GM23248 (cell line): ENCODE data around the gene ATE1. TPM values are rescaled to one million over a fixed set of nuclear protein-coding genes. Genes with fewer than 3 reads are reported as not detected.

Experiments used
- DNase-seq: peaks from one replicate; pipeline ENCODE4 v3.0.0-alpha.2; 2015
- H2AFZ ChIP-seq: fragments of 200-600 bp; sonication (generic); 2 replicates; pipeline ENCODE4 v1.6.1; 2016; ENCODE audit warnings: antibody characterized with exemption
- H3F3A ChIP-seq: fragments of 200-600 bp; sonication (generic); 2 replicates; pipeline ENCODE4 v1.6.1; 2016; ENCODE audit warnings: mild to moderate bottlenecking, antibody characterized with exemption, mixed run types; ENCODE audit not compliant: insufficient read depth
- H3K27ac ChIP-seq: fragments of 200-600 bp; sonication (generic); 2 replicates; pipeline ENCODE4 v1.5.1; 2016; ENCODE audit warnings: mild to moderate bottlenecking
- H3K27me3 ChIP-seq: fragments of 200-600 bp; sonication (generic); replicated peaks from 2 replicates; pipeline ENCODE4 v1.6.1; 2016; ENCODE audit warnings: mild to moderate bottlenecking; ENCODE audit not compliant: insufficient read depth
- H3K36me3 ChIP-seq: fragments of 200-600 bp; sonication (generic); 2 replicates; pipeline ENCODE4 v1.6.1; 2016; ENCODE audit warnings: low read depth, mild to moderate bottlenecking
- H3K4me1 ChIP-seq: fragments of 200-600 bp; sonication (generic); 2 replicates; pipeline ENCODE4 v1.6.1; 2016; ENCODE audit warnings: mild to moderate bottlenecking; ENCODE audit not compliant: insufficient read depth
- H3K4me2 ChIP-seq: fragments of 200-600 bp; sonication (generic); one replicate; pipeline ENCODE4 v1.6.1; 2016; ENCODE audit warnings: mild to moderate bottlenecking; ENCODE audit not compliant: unreplicated experiment
- H3K4me3 ChIP-seq: fragments of 200-600 bp; sonication (generic); 2 replicates; pipeline ENCODE4 v1.5.1; 2016; ENCODE audit warnings: mild to moderate bottlenecking
- H3K79me2 ChIP-seq: fragments of 200-600 bp; sonication (generic); 2 replicates; pipeline ENCODE4 v1.6.1; 2016; ENCODE audit warnings: mild to moderate bottlenecking; ENCODE audit not compliant: insufficient read depth
- H3K9ac ChIP-seq: fragments of 200-600 bp; sonication (generic); 2 replicates; pipeline ENCODE4 v1.6.1; 2016; ENCODE audit warnings: mild to moderate bottlenecking
- H3K9me2 ChIP-seq: fragments of 200-600 bp; sonication (generic); 2 replicates; pipeline ENCODE4 v1.6.1; 2016; ENCODE audit warnings: mixed run types, mild to moderate bottlenecking, moderate library complexity; ENCODE audit not compliant: insufficient read depth
- H3K9me3 ChIP-seq: fragments of 200-600 bp; sonication (generic); one replicate; pipeline ENCODE4 v1.6.1; 2017; ENCODE audit warnings: low read depth
- H4K20me1 ChIP-seq: fragments of 200-600 bp; sonication (generic); 2 replicates; pipeline ENCODE4 v1.6.0; 2016; ENCODE audit not compliant: insufficient read depth
- EZH2 ChIP-seq: fragments of 200-600 bp; sonication (generic); IDR thresholded peaks from 2 replicates; pipeline ENCODE4 v1.6.1; 2018; ENCODE audit warnings: antibody characterized with exemption, mild to moderate bottlenecking; ENCODE audit not compliant: insufficient read depth, poor library complexity, severe bottlenecking
- EZH2phosphoT487 ChIP-seq: fragments of 200-600 bp; sonication (generic); IDR thresholded peaks from 2 replicates; pipeline ENCODE4 v1.6.1; 2018; ENCODE audit warnings: antibody characterized with exemption, moderate library complexity, mild to moderate bottlenecking, low read depth; ENCODE audit not compliant: insufficient read depth
- WGBS, 2 experiments: methylation state at CpG; one replicate each; pipeline ENCODE4 v1.1.6; 2015 to 2017; ENCODE audit warnings: low lambda C conversion rate in 2 of 2, low coverage in 1 of 2; ENCODE audit errors: missing lambda C conversion rate in 2 of 2; 5-methylcytosine and 5-hydroxymethylcytosine counted together
- in situ Hi-C: fragments of 300-500 bp; cut with MboI; formaldehyde crosslinking; loops from 2 replicates; pipeline ENCODE4 v1.15.0; 2020
- polyA plus RNA-seq: library from polyadenylated mRNA; unstranded; fragments of >200 nt; fragmentation: Nextera tagmentation; extraction: Ambion mirVana; gene quantifications from 2 replicates; pipeline ENCODE4 v1.2.1, GENCODE V29; 2016
- total RNA-seq: library from RNA; depleted of rRNA; stranded (reverse); fragments of >200 nt; shearing (Covaris generic); gene quantifications from 2 replicates; pipeline ENCODE4 v1.2.3, GENCODE V29; 2014

ATE1 gene
- total and polyA plus RNA-seq, 2 experiments from 2014 or later: 14.8 to 19.1 TPM

- Histone ChIP-seq H3K4me1 (no peaks in the 10 kb centered on the region), H3K9me2 (no peaks in the 10 kb centered on the region), H4K20me1 (no peaks in the 10 kb centered on the region), H3K27me3 (no peaks in the 10 kb centered on the region), H3K79me2 (no peaks in the 10 kb centered on the region), H3K9ac (no peak overlapping the region), H3K36me3 (no peaks in the 10 kb centered on the region), H3K4me2 (no peak overlapping the region), H3K27ac (no peak overlapping the region), H3K4me3 (no peak overlapping the region), H3K9me3 (no peaks in the 10 kb centered on the region), H3F3A (no peaks in the 10 kb centered on the region), H2AFZ (no peak overlapping the region)
- WGBS, 2 experiments: 61 to 69% methylated on average over 7 of the region's 7 CpGs
- TF ChIP-seq EZH2 (no peak), EZH2phosphoT487 (no peak)
- in situ Hi-C loops: no loop called here
- DNase-seq: no peak
Observed at GRCh38 chr10:121710971-121711370, 216.9 kb downstream of the ATE1 start.

GRCh38 chr10:121710207-121710606, 217.6 kb downstream of the ATE1 start:
- no peak for DNase-seq
- no peaks in the 10 kb centered on the region for H3K9me3 ChIP-seq
- no peaks in the 10 kb centered on the region for H3K36me3 ChIP-seq
- 69 to 74% methylated on average over 9 of the region's 9 CpGs for WGBS, 2 experiments
- H3F3A ChIP-seq: no peaks in the 10 kb centered on the region
- no peak overlapping the region for H2AFZ ChIP-seq
- in situ Hi-C loops: no loop called here
- no peak overlapping the region for H3K9ac ChIP-seq
- no peaks in the 10 kb centered on the region for H3K27me3 ChIP-seq
- no peaks in the 10 kb centered on the region for H3K4me1 ChIP-seq
- H3K79me2 ChIP-seq: no peaks in the 10 kb centered on the region
- TF ChIP-seq EZH2 (no peak), EZH2phosphoT487 (no peak)
- H3K9me2 ChIP-seq: no peaks in the 10 kb centered on the region
- H4K20me1 ChIP-seq: no peaks in the 10 kb centered on the region
- H3K4me3 ChIP-seq: no peak overlapping the region
- no peak overlapping the region for H3K4me2 ChIP-seq
- H3K27ac ChIP-seq: no peak overlapping the region

- H3K9me3 ChIP-seq: no peaks in the 10 kb centered on the region
- H3K4me3 ChIP-seq: no peak overlapping the region
- H3K27me3 ChIP-seq: no peaks in the 10 kb centered on the region
- WGBS, 2 experiments: 74 to 77% methylated on average over 9 of the region's 9 CpGs
- no peak overlapping the region for H3K4me2 ChIP-seq
- no peaks in the 10 kb centered on the region for H3K36me3 ChIP-seq
- H3K4me1 ChIP-seq: no peaks in the 10 kb centered on the region
- no peak overlapping the region for H3K9ac ChIP-seq
- no peaks in the 10 kb centered on the region for H3F3A ChIP-seq
- no peak overlapping the region for H2AFZ ChIP-seq
- TF ChIP-seq EZH2phosphoT487 (no peak), EZH2 (no peak)
- no peaks in the 10 kb centered on the region for H4K20me1 ChIP-seq
- no peak overlapping the region for H3K27ac ChIP-seq
- no peak for DNase-seq
- H3K79me2 ChIP-seq: no peaks in the 10 kb centered on the region
- in situ Hi-C loops: no loop called here
- no peaks in the 10 kb centered on the region for H3K9me2 ChIP-seq
Observed at GRCh38 chr10:121709675-121710073, 218.2 kb downstream of the ATE1 start.

GRCh38 chr10:121708728-121709674, 218.8 kb downstream of the ATE1 start:
- Histone ChIP-seq H3K27ac (no peak overlapping the region), H3K4me2 (no peak overlapping the region), H3K9me2 (no peaks in the 10 kb centered on the region), H4K20me1 (no peaks in the 10 kb centered on the region), H2AFZ (no peak overlapping the region), H3K4me1 (no peaks in the 10 kb centered on the region), H3K9ac (no peak overlapping the region), H3K36me3 (no peaks in the 10 kb centered on the region), H3F3A (no peaks in the 10 kb centered on the region), H3K9me3 (no peaks in the 10 kb centered on the region), H3K79me2 (no peaks in the 10 kb centered on the region), H3K27me3 (no peaks in the 10 kb centered on the region), H3K4me3 (no peak overlapping the region)
- TF ChIP-seq EZH2phosphoT487 (no peak), EZH2 (no peak)
- in situ Hi-C loops: no loop called here
- no peak for DNase-seq
- 69 to 70% methylated on average over 15 of the region's 15 CpGs for WGBS, 2 experiments
